Fibroblast of the aortic adventitia (primary cell): Measurements from ENCODE around the gene SAPCD2. TPM values are rescaled to one million over a fixed set of nuclear protein-coding genes. Genes with fewer than 3 reads are reported as not detected.
A peak's percentile ranks its signal among the peaks of the same experiment; 100 is the strongest.

Source experiments
- DNase-seq: peaks from one replicate; pipeline ENCODE4 v3.0.0-alpha.2; 2010; ENCODE audit warnings: low read depth
- H3K4me3 ChIP-seq: 2 replicates; pipeline ENCODE4 v1.5.1; 2011; ENCODE audit warnings: low read depth, mild to moderate bottlenecking, control low read depth, low read length, moderate library complexity
- total RNA-seq: library from RNA; depleted of rRNA; stranded (reverse); fragments of >200 nt; gene quantifications from 2 replicates; pipeline ENCODE4 v1.2.3, GENCODE V29; 2012; ENCODE audit warnings: low replicate concordance
- TF ChIP-seq, protein P1 (sequence below): IDR thresholded peaks from 2 replicates; pipeline ENCODE4 v1.5.1; 2011; ENCODE audit warnings: mild to moderate bottlenecking, low read length, control low read depth, inconsistent platforms; ENCODE audit not compliant: insufficient read depth

SAPCD2 gene
- total RNA-seq, 1 donor, result 1.5 TPM

DNA sequence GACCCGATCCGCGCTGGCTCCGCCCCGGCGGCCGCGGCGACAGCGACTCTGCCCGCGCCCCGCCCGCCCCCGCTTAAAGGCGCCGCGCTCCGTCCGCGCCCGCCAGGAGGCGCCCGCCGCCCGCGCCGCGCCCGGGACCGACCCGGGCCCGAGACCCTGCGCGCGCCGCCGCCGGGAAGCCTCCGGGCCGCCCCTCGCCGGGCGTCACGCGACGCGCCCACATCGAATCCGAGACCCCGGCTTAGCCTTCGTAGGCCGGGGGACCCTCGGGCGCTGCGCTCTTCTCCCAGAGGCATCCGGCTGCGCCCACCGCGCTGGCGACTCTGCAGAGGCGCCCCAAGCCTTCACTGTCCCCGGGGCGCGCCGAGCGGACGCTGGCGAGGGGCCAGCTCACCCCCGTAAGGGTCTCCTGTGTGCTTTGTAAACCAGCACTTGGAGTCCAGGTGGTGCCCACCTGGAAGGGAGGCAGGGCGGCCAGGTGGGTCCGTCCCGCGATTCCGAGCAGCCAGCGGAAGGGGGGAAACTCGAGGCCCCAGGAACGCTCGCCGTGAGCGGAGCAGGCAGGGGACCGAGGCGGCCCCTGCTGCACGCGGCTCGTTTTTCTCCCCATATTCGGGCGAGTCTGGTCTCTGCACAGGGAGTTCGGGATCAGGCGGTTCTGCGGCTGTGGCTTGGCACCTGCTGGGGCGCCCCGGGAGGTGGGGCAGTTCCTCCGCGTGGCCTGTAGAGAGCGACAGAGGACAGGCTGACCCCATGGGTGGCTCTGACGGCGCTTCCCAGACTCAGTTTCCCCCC, 41.9 kb downstream of the SAPCD2 start:
- peak overlapping the region; percentile 68 for H3K4me3 ChIP-seq
- TF ChIP-seq, protein P1, sequence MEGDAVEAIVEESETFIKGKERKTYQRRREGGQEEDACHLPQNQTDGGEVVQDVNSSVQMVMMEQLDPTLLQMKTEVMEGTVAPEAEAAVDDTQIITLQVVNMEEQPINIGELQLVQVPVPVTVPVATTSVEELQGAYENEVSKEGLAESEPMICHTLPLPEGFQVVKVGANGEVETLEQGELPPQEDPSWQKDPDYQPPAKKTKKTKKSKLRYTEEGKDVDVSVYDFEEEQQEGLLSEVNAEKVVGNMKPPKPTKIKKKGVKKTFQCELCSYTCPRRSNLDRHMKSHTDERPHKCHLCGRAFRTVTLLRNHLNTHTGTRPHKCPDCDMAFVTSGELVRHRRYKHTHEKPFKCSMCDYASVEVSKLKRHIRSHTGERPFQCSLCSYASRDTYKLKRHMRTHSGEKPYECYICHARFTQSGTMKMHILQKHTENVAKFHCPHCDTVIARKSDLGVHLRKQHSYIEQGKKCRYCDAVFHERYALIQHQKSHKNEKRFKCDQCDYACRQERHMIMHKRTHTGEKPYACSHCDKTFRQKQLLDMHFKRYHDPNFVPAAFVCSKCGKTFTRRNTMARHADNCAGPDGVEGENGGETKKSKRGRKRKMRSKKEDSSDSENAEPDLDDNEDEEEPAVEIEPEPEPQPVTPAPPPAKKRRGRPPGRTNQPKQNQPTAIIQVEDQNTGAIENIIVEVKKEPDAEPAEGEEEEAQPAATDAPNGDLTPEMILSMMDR, result peak; percentile 55
- DNase-seq, result peak; percentile 23

DNA sequence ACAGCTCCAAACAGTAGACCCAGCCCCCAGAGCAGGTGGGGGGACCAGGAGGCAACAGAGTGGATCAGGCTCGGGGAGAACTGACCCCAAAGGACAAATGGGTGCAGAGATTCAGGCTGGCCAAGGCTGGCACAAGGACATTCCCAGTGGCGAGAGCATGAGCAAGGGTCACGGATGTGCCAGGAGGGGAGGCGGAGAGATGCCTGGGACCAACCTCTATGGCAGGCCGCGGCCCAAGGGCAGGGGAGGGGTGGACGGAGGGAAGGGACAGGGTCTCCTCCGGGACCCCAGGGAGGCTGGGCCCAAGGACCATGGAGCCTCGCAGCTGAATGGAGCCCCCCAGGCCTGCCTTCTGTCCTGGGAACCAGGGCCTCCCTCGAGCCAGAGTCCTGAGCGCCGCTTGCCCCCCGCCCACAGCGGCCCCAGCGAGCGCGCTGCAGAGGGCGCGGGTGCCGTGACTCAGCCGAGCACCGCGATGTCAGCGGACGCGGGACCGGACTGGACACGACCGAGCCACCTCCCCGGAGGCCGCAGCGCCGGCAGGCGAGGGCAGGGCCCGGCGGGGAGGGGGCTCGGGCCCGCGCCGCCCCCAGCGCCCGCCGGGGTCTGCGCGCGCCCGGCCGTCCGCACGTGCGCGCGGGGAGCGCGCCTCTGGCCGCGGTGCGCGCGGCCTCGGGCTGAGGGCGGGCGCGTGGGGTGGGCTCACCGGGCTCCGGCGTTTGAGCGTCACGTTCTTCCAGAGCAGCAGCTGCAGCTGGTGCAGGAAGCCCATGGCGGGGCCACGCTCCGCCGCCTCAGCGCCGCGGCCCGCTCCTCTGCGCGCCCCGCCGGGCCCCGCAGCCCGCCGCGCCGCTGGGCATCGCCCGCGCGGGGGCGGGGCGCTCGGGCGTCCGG, 42.7 kb downstream of the SAPCD2 start, which contains the start of gene ABCA2:
ABCA2 (minus strand) TSS at position 869 of the 894 bp plus-strand sequence; CDS start at position 772, 97 bp downstream.
- no peak for DNase-seq
- TF ChIP-seq, protein P1, result no peak
- peak within 1 kb of the TSS; percentile 68 for H3K4me3 ChIP-seq

DNA sequence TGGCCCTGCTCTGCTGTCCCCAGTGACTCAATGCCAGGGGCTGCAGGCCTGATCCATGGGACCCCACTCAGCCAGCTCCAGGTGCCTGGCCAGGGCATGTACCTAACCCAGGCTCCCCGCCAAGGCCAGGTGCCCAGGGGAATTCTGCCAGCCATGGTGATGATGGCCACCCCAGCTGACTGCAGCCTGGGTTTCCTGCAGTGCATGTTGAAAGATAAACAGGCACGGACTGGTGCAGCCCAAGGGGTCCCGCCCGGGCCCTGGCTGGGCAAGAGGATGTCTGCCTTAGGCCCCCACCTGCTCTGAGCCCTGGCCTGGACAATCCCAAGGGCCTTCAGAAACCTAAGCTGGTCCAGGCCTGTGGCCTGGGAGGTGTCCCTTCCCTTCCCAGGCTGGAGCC, 43.5 kb downstream of the SAPCD2 start:
- TF ChIP-seq, protein P1, result no peak
- peak overlapping the region; percentile 68 for H3K4me3 ChIP-seq
- DNase-seq, result no peak

DNA sequence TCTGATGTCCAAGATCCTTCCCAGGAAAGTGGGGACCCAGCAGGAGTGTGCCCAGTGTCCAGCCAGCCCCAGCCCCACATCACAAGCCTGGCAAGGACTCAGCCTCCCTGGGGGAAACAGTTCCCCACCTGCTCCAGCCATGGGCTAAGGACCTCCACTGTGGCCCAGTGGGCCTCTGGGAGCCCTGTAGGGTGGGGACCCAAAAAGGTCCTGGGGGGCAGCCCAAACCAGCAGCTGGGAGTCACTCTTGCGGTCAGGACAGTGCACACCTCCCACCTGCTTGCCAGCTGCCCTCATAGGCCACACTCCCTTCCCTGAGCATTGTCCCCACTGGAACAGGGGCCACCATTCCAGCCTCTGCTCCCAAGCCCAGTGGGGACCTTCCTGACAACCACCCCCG, 44.0 kb downstream of the SAPCD2 start:
- H3K4me3 ChIP-seq, result no peak overlapping the region
- no peak for DNase-seq
- TF ChIP-seq, protein P1, result no peak

DNA sequence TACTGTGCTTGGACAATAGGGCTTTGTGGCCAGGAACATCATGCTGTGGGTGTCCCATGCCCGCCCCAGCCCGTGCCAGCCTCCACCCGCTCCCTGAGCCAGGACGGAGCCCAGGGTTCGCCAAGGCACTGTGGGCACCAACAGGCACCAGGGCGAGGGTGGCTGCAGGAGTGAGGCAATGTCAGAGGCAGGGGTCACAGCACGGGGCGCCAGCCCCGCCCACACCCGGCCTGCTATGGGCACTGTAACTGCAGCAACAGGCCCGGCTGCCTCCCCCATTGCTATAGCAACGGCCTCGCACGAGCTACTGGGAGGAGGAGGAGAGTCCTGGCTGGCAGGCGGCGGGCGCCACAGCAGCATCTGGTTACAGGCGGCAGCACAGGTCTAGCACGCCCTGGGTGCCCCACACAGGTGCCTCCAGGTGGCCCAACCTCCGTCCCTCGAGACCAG, 44.8 kb downstream of the SAPCD2 start:
- TF ChIP-seq, protein P1, result no peak
- no peak for DNase-seq
- no peak overlapping the region for H3K4me3 ChIP-seq

DNA sequence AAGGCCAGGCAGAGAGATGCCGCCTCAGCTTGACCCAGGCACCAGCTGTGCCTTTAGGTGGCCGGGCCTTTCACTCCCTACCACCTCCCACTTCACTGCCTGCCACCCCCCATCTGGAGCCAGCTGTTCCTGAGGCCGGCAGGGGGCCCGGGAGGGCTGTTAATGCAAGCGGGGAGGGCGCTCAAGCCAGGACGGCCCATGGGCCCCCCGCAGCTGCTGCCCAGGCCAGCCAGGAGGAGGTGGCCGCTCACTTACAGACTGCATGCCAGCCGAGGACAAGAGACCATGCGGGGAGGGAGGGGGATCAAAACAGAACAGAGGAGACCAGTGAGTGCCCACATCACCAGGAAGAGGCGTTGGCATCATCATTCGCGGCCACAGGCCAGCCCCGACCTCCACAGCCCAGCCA, 46.8 kb downstream of the SAPCD2 start:
- no peak overlapping the region for H3K4me3 ChIP-seq
- no peak for DNase-seq
- TF ChIP-seq, protein P1, result no peak
